T1000 (cell line): ENCODE data around the gene RPL38.
"Not testable (repeated sequence)": the region's sequence is repeated elsewhere in the genome, so short reads cannot be mapped to it uniquely, and the experiment has no call there.

Experiments used
- DNase-seq: peaks from one replicate; lab custom pipeline; 2025; ENCODE audit warnings: mixed read lengths; lab: John Stamatoyannopoulos, UW

RPL38 gene

GRCh38 chr17:74183411-74183810 is 20.1 kb upstream of the RPL38 start:
- DNase-seq, result no peak

DNA sequence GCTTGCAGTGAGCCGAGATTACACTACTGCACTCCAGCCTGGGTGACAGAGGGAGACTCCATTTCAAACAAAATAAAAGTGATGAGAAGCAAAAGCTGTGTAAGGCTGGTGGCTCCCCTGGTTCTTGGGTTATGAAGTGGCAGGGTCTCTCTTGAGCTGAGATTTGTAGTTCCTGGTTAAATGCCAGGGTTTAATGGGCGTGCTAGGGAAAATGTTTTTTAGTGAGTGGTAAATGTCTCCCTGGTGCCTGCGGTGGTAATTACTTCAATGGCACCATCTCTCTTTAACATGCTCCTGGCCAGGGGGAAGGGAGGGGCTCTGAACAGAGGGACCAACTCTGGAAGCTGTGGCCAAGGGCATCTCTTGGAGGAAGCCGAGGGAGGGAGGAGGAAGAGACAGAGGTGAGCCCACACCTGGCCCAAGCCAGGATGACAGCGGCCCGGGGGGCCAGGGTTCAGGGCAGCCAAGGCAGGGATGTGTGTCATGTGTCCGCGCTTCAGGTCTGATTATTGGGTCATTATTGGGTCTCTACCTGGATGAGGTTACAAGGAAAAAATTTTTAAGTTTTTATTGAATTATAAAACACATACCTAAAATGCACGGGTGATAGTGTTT is 17.8 kb upstream of the RPL38 start:
- no peak for DNase-seq

- DNase-seq, result no peak
These were observed 17.0 kb upstream of the RPL38 start for GRCh38 chr17:74186498-74186897.

DNA sequence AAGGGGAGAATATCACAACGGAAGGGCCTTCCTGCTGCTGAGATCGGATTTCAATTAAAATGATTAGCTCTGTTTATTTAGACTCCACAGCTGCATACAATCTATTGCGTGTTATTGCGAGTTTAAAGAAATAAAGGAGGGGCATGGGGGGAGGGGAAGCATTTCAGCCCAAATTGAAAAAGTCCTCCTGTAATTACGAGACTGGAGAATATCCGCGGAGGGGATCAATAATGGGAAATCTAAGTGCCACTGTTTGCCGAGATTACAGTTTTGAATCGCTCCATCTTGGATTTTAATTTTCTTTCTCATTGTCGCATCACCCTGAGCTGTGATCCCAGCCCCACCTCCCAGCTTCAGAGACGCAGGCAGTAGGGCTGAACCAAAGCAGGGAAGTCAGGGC is 15.7 kb upstream of the RPL38 start:
- no peak for DNase-seq

DNA sequence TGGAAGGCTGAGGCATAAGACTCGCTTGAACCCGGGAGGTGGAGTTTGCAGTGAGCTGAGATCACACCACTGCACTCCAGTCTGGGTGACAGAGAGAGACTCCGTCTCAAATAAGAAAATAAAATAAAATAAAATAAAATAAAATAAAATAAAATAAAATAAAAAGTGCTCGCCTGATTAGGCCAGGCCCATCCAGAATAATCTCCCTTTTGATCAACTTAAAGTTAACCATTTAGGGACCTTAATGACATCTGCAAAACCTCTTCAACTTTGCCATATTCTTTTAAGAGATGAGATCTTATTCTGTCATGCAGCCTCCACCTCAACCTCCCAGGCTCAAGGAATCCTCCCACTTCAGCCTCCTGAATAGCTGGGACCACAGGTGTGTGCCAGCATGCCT is 14.8 kb upstream of the RPL38 start:
- not testable (repeated sequence) for DNase-seq

- no peak for DNase-seq
These were observed 13.3 kb upstream of the RPL38 start for GRCh38 chr17:74190154-74190553.

DNA sequence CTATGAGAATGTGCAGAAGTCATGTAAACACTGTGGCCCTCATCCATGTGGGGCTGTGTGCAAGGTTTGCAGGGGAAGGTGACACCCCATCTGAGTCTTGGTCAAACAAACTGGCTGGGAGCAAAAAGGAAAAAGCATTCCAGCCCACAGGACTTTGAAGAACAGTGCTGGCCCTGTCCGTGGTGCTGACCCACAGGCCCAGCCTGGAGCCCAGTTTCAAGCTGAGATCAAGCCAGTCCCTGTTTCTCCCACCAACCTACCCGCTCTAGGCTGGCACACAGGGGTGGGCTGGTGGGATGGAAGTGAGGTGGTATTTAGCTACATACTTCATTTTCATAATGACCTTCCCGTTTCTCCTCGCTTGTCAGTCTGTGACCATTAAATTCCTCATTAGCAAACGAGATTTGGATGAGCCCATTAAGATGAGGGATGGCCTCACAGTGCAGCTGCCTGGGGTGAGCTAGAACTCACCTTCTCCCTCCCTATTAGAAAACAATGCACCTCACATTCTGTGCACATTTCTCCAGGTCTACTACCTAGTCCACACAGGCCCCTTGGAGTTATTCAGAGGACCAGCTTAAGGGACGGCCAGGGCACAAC is 12.6 kb upstream of the RPL38 start:
- DNase-seq, result no peak

GRCh38 chr17:74192950-74193781 is 10.3 kb upstream of the RPL38 start:
- DNase-seq, result no peak

- no peak for DNase-seq
These were observed 8.8 kb upstream of the RPL38 start for GRCh38 chr17:74194682-74195081.

DNA sequence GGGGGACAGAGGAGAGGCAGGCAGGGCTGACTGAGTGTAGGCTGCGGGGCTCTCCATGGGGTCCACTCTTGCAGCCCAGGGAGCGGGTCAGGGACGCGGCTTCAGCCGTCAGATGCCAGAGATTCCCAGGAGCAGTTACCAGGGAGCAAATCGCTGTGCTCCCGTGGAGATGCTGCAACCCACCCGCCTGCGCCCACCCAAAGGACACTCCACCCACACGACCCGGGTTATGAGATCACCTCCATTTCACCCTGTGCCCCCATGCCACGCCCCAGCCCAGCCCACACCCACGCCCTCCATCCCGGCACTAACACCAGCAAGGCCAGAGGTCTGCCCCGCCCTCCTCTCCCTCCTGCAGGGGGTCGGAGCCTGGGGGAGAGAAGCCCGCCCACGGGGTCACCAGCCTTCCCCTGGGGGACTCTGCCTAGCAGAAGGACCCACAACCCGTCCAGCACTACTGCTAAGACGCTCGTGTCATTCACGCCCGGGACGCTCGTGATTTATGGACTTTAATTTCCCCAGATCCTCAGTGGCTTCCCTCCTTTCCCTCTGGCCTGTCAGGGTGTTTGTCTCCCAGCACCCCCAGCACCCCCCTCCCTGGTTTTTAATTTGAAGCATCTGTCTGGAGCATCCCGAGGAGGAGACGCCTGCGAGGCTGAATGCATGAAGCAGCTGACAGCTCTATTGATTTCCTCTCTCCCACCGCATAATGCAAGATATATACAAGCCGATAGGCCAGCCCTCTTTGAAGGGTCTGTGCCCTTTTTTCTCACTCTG is 6.7 kb upstream of the RPL38 start:
- no peak for DNase-seq

- no peak for DNase-seq
These were observed 5.7 kb upstream of the RPL38 start for GRCh38 chr17:74197801-74198200.

DNA sequence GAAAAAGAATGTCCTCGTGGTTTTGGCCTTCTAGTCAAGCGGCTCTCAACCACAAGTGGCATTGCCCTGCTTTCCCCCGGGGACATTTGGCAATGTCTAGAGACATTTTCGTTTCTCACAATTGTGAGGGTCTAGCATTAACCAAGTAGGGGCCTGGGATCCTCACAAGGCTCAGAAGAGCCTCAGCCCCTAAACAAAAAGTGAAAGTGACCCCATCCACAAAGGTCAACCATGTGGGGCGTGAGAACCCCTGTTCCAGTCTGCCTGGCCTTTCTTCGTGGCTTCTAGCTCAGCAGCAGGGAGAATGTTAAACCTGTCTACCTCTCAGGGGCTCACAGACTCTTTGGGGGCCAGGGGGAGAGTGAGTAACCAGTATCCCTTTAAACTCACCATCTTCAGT is 4.8 kb upstream of the RPL38 start:
- DNase-seq, result no peak

DNA sequence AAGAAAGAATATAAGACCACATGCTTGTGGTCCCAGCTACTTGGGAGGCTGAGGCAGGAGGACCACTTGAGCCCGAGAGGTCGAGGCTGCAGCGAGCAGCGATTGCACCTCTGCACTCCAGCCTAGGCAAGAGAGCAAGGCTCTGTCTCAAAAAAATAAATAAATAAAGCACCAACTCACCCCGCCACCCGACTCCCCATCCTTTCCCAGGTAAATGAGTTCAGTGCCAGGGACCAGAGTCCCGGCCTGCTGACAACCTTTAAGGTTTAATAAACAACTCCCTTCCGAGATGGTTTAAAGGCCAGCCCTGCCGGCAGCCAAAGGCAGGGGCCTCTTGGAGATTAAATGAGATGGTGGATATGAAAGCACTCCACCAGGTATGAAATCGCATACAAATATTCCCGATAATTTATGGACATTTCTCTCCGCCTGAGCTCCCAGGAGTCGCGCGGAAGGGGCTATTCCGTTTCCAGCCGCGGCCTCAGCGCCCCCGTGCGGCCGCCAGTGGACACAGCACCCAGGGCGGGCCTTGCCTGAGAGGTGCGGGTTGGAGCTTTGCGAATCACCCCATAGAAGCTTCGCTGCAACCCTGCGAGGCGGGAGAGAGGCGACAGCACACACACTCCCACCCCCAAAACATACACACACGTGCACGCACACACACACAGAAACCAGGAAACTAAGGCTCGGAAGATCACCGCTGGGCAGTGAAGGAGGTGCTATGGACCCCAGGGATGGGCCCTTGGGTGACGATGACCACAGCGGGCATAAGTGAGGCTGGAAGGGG is 4.0 kb upstream of the RPL38 start:
- no peak for DNase-seq

- no peak for DNase-seq
These were observed 3.4 kb upstream of the RPL38 start for GRCh38 chr17:74200112-74200511.

DNA sequence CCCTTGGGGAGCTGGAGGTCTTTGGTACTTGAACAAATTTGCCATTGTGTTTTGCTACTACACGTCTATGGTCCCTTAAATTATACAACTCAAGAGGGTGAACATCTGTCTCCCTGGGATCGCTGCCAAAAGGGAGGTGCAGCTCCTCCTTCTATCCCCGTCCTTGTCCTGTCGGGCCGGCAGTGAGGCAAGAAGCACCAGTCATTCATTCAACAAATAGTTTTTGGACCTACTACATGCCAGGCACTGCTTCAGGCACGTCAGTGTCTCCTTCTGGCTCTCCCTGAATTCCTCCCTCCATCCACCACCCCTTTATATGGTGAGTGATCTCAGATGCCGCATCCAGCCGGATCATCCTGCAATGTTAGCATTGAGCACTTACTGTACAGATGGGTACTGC is 2.2 kb upstream of the RPL38 start:
- DNase-seq, result no peak

DNA sequence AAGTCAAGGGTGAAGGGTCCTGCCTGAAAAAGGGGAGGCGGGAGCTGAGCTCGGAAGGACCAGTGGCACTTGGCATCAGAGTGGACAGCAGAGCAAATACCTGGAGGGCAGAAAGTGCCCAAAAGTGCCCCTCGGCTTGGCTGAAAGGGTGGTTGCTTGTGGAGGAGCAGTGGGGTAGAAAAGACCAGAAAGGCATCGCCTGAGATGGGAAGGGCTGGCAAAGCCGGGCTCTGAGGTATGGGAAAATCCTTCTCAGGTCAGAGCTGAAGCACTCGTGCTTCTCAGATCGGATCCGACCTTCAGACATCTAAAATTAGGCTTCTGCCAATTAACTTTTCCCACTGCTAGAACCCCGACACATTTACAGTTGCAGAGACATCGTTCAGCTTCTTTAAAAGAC is 1.5 kb upstream of the RPL38 start:
- DNase-seq, result no peak

- DNase-seq, result no peak
These were observed 540 bp upstream of the RPL38 start for GRCh38 chr17:74202938-74203337.

DNA sequence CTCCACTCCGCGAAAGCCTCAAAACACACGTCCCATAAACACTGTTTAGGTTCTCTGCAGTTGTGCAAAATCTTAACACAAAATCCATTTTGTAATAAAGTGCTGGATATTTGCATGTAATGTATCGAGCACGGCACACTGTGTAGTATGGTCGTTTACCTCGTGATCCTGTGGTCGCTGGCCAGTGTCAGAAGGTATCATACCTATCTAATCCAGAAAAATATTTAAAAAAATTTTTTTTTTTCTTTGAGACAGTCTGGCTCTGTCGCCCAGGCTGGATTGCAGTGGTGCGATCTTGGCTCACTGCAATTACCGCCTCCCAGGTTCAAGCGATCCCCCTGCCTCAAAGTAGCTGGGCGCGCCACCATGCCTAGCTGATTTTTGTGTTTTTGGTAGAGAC is 996 bp downstream of the RPL38 start:
- DNase-seq, result no peak

GRCh38 chr17:74205274-74205673 is 1.8 kb downstream of the RPL38 start:
- DNase-seq, result no peak

DNA sequence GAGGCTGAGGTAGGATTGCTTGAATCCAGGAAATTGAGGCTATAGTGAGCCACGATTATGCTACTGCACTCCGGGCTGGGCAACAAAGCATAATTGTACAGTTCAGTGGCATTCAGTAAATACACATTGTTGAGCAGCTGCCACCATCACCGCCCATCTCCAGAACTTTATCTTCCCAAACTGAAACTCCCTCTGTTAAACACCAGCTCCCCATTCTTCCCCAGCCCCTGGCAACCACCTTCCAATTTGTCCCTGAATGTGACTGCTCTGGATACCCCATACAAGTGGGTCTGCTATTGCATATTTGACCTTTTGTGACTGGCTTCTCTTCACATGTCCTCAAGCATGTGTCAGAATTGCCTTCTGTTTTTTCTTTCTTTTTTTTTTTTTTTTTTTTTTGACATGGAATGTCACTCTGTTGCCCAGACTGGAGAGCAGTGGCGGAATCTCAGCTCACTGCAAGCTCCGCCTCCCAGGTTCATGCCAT is 2.9 kb downstream of the RPL38 start:
- no peak for DNase-seq
